Fibroblast of the conjunctiva (primary cell): ENCODE data around the gene TRIM71.
"Not testable (repeated sequence)": the region's sequence is repeated elsewhere in the genome, so short reads cannot be mapped to it uniquely, and the experiment has no call there.

Experiments used
- DNase-seq: peaks from one replicate; pipeline ENCODE4 v3.0.0-alpha.2; 2010; ENCODE audit warnings: low read depth

The TRIM71 gene

GRCh38 chr3:32817558-32818228 lies at the start of gene TRIM71:
Gene TRIM71, plus strand, starts transcription at chr3:32817997. Its CDS starts 84 bp downstream, at chr3:32818081.
- no peak for DNase-seq

DNA sequence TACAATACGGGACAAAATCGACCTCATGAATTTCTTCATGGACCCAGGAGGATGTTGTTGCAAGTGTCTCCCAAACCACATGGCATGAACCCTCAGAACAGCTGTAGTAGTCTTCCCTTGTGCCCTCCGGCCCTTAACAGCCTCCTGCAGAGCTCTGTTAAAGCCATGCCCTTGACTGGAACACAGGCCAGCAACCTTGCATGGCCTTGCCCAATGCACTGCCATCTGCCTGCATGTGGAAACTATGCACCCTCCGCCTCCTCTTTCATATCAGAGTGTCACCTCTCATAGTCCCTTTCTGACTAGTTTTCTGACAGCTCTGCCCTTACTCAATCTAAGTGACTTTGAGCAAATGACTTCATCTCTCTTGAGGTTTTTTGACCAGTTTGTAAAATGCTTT lies 39.4 kb upstream of the TRIM71 start:
- DNase-seq, result no peak

GRCh38 chr3:32780071-32780734 lies 37.6 kb upstream of the TRIM71 start:
- DNase-seq, result no peak

GRCh38 chr3:32780735-32781210 lies 37.0 kb upstream of the TRIM71 start:
- DNase-seq, result no peak

DNA sequence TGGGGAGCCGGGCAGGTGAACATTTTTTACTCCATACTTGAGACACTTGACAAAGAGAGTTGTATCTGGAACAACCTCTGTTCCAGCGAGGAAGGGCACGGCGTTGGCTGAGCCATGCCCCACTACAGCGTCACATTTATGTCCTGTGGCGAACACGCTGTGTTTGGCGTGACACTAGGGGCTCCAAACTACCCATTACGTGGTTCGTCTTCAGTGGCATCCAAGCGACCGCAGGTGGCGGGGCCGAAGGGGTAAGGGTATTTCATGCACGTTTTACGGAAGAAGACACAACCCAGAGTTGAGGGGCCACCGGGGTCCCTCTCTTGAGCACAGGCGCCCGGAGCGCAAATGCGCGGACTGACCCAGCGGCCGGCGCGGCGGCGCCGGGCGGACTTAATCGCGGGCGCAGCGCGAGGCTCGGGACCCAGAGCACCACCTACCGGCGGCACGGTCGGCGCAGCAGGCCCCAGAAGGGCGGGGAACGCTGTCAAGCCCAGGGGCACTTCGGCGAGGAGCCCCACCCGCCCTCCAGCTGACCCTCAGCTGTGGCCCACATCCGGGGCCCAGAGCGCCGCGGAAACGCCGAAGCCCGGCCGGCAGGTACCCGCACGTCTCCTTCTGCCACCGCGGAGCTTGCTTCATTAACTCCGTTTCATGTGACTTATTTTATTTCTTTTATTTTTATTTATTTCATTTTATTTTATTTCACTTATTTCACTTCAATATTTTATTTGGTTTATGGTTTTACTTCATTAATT lies 36.4 kb upstream of the TRIM71 start:
- peak; percentile 49 for DNase-seq

DNA sequence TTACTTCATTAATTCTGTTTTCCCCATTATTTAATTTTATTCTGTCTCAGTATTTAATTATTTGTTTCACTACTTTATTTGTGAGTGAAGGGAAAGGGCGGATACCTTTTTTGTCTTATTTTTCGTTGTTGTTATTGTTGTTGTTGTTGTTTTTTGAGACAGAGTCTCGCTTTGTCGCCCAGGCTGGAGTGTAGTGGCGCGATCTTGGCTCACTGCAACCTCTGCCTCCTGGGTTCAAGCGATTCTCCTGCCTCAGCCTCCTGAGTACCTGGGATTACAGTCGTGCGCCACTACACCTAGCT lies 35.9 kb upstream of the TRIM71 start:
- not testable (repeated sequence) for DNase-seq

- DNase-seq, result no peak
Measured at GRCh38 chr3:32782407-32782806, 35.4 kb upstream of the TRIM71 start.

GRCh38 chr3:32791833-32792232 lies 26.0 kb upstream of the TRIM71 start:
- DNase-seq, result no peak

DNA sequence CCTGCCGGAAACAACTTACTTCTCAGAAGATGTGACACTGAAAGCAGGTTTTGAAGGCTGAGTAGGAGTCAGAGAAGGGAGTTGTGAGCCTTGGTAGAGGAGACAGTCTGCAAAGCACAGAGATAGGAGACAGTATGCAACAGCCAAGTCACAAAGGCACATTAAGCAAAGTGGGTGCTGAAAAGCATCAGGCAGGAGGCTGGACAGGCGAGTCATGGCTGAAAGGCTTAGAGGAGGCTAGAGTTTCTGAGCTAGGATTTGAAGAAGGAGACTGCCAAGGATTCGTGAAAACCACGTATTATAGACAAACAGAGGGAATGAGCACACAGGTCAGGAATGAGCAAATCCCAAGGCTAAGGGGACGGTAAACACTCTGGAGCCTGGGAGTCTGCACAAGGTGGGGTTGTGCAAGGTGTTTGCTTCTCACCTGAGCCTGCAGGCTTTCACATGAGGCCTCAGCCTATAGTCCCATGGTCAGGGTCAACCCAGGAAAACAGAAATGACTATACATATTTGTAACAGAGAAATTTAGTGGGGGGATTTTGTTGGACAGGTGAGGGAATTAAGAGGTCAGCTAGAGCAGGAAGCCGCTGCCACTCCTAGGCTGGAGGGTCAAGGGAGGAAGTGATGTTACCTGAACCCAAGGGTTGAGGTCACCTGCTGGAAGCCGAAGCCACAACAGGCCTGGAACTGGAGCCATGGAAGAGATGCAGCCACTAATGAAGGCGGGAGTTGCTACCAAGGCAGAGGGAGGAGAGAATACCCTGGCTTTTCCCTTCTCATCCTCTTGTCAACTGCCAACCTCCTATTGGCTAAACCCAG lies 23.1 kb upstream of the TRIM71 start:
- DNase-seq, result no peak

DNA sequence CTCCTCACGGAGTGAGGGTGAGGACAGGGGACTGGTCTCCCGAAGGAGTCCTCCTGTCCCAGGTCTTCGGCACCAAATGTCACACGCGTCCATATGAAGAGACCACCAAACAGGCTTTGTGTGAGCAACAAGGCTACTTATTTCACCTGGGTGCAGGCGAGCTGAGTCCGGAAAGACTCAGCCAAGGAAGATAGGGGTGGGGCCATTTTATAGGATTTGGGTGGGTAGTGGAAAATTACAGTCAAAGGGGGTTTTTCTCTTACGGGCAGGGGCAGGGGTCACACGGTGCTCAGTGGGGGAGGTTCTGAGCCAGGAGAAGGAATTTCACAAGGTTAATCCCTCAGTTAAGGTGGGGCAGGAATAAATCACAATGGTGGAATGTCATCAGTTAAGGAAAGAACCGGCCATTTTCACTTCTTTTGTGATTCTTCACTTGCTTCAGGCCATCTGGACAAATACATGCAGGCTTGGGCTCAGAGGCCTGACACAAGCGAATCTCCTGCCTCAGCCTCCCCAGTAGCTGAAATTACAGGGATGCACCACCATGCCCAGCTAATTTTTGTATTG lies 21.3 kb upstream of the TRIM71 start:
- not testable (repeated sequence) for DNase-seq

DNA sequence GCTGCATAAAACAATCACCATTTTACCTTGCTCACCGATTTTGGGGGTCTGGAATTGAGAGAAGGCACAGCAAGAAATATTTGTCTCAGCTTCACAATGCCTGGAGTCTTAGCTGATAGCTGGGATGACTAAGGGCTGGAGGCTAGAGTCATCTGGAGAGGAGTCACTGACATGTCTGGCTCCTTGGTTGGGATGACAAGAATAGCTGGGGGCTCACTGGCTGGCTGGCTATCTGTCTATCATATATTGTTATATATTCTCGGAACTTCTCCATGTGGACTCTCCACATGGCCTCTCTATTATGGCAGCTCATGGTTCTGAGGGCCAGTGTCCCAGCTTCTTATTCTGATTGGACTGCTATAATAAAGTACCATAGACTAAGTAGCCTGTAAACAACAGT lies 20.0 kb upstream of the TRIM71 start:
- no peak for DNase-seq

DNA sequence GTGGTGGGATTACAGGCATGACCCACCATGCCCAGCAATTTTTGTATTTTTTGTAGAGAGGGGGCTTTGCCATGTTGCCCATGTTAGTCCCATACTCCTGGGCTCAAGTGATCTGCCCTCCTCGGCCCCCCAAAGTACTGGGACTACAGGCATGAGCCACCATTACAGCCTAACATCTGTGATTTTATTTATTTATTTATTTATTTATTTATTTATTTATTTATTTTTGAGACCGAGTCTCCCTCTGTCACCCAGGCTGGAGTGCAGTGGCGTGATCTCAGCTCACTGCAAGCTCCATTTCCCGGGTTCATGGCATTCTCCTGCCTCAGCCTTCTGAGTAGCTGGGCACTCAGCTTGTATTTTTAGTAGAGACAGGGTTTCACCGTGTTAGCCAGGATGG lies 16.4 kb upstream of the TRIM71 start:
- DNase-seq, result not testable (repeated sequence)

- no peak for DNase-seq
Measured at GRCh38 chr3:32813180-32813579, 4.6 kb upstream of the TRIM71 start.

- no peak for DNase-seq
Measured at GRCh38 chr3:32814361-32814760, 3.4 kb upstream of the TRIM71 start.

- no peak for DNase-seq
Measured at GRCh38 chr3:32815841-32816438, 1.9 kb upstream of the TRIM71 start.

DNA sequence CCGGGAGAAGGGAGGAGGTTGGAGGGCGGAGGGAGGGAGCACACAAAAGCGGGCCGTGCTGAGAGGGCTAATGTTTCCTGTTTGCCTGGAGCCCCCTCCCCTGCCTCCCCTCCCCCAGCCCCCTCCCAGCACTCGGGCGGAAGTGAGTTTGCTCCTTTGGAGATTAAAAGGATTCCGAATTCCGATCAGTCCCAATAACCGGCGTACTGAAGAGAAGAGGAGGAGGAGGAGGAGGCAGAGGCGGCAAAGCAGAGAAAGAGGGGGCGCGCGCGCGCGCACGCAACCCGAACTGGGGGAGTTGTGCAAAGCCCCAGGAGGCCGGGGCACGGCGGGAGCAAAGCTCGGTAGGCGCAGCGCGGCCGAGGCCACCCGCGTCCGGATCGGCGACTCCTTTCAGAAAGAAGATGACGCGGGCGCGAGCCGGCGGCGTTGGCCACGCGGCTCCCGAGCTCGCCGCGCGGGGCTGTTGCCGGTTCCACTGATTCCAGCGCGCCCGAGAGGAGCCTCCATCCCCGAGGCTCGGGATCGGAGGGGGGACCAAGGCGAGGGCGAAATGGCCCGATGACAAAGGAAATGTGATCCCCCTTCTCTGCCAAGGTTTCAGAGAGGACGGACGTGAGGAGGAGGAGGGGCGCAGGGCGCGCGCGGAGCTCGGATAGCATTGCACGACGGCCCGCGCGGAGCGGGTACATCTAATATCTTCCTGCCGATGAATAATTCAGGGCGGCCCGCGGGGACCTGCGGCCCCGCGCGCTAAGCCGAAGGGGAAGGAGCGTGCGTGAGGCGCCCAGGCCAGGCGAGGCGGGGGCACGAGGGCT lies 1.1 kb upstream of the TRIM71 start:
- no peak for DNase-seq

- no peak for DNase-seq
Measured at GRCh38 chr3:32817257-32817557, 590 bp upstream of the TRIM71 start.

GRCh38 chr3:32818229-32818969 lies 602 bp downstream of the TRIM71 start:
- no peak for DNase-seq

- no peak for DNase-seq
Measured at GRCh38 chr3:32818970-32819511, 1.2 kb downstream of the TRIM71 start.
